Measurements from ENCODE around the gene FMNL2.
"Not testable (repeated sequence)": the region's sequence is repeated elsewhere in the genome, so short reads cannot be mapped to it uniquely, and the experiment has no call there.

FMNL2 gene

GRCh38 chr2:152470861-152471854 is 136.2 kb downstream of the FMNL2 start:
- in situ Hi-C loops (cut with HindIII; ENCODE audit: low sequenced_read_pairs): no loop called here
- DNase-seq (ENCODE audit: low read depth, low spot score): no peak
- no peak for TF ChIP-seq CTCF (IDR thresholded peaks at IDR 0.05; ENCODE audit: low read depth, low read length)

GRCh38 chr2:152472481-152472887 is 137.5 kb downstream of the FMNL2 start:
- in situ Hi-C loops (cut with HindIII; ENCODE audit: low sequenced_read_pairs): no loop called here
- no peak overlapping the region for H3K4me3 ChIP-seq (ENCODE audit: low read depth, low read length)
- no peak for DNase-seq (ENCODE audit: low read depth, low spot score)
- TF ChIP-seq CTCF (IDR thresholded peaks at IDR 0.05; ENCODE audit: low read depth, low read length): no peak

More at GRCh38 chr2:152470861-152471854, 136.2 kb downstream of the FMNL2 start:
- no peak overlapping the region for H3K4me3 ChIP-seq (ENCODE audit: low read depth, low read length)

- TF ChIP-seq CTCF (IDR thresholded peaks at IDR 0.05; ENCODE audit: low read depth, low read length): no peak
- DNase-seq (ENCODE audit: low read depth, low spot score): no peak
- in situ Hi-C loops (cut with HindIII; ENCODE audit: low sequenced_read_pairs): no loop called here
- H3K4me3 ChIP-seq (ENCODE audit: low read depth, low read length): no peak overlapping the region
Observed at GRCh38 chr2:152473151-152473857, 138.3 kb downstream of the FMNL2 start.

- H3K4me3 ChIP-seq (ENCODE audit: low read depth, low read length); DNase-seq (ENCODE audit: low read depth, low spot score); in situ Hi-C loops (cut with HindIII; ENCODE audit: low sequenced_read_pairs): not testable (repeated sequence)
Observed at GRCh38 chr2:152474523-152474922, 139.5 kb downstream of the FMNL2 start.

- in situ Hi-C loops (cut with HindIII; ENCODE audit: low sequenced_read_pairs): no loop called here
- TF ChIP-seq CTCF (IDR thresholded peaks at IDR 0.05; ENCODE audit: low read depth, low read length): no peak
- DNase-seq (ENCODE audit: low read depth, low spot score): no peak
- no peak overlapping the region for H3K4me3 ChIP-seq (ENCODE audit: low read depth, low read length)
Observed at GRCh38 chr2:152475982-152476381, 141.0 kb downstream of the FMNL2 start.

- DNase-seq (ENCODE audit: low read depth, low spot score): no peak
- no peak overlapping the region for H3K4me3 ChIP-seq (ENCODE audit: low read depth, low read length)
- in situ Hi-C loops (cut with HindIII; ENCODE audit: low sequenced_read_pairs): no loop called here
- TF ChIP-seq CTCF (IDR thresholded peaks at IDR 0.05; ENCODE audit: low read depth, low read length): no peak
Observed at GRCh38 chr2:152477347-152478092, 142.5 kb downstream of the FMNL2 start.

Data from astrocyte of the spinal cord (primary cell).